IMR-90 (cell line): ENCODE data around the gene LRP6. TPM values are rescaled to one million over a fixed set of nuclear protein-coding genes. Genes with fewer than 3 reads are reported as not detected.

ENCODE experiments used
- ATAC-seq: fragments of 200-7000 bp; cut with Tn5 transposase; 2 replicates; pipeline ENCODE4 v1.9.1; 2020; ENCODE audit warnings: low read depth, mild to moderate bottlenecking, moderate library complexity
- BruUV-seq: library from RNA; stranded (reverse); fragments of 400-500 nt; replicated peaks from 2 replicates; lab custom pipeline; 2021; lab: Mats Ljungman, UMichigan
- CTCF ChIA-PET: fragments of 300-600 bp; formaldehyde crosslinking; extraction: SDS; loops from one replicate; lab custom pipeline; 2021; ENCODE audit warnings: antibody characterized with exemption; lab: Yijun Ruan, JAX
- POLR2A ChIA-PET: fragments of 300-600 bp; sonication (Branson Sonifier 250); formaldehyde crosslinking; loops from one replicate; lab custom pipeline; 2022; ENCODE audit warnings: antibody characterized with exemption; ENCODE audit not compliant: unreplicated experiment; lab: Charles Lee
- DNase-seq: peaks from one replicate; pipeline ENCODE4 v3.0.0; 2013
- H2AFZ ChIP-seq: replicated peaks from 2 replicates; pipeline ENCODE3; 2013; ENCODE audit warnings: low read length, mild to moderate bottlenecking; ENCODE audit not compliant: poor library complexity
- H2AK5ac ChIP-seq: 2 replicates; pipeline ENCODE4 v1.6.1; 2013; ENCODE audit warnings: low read depth, low read length, inconsistent platforms
- H2AK9ac ChIP-seq: replicated peaks from 2 replicates; pipeline ENCODE3; 2013; ENCODE audit warnings: mild to moderate bottlenecking, low read depth, low read length, moderate library complexity; ENCODE audit not compliant: poor library complexity
- H2BK120ac ChIP-seq: 2 replicates; pipeline ENCODE4 v1.6.1; 2013; ENCODE audit warnings: low read depth, low read length, inconsistent platforms
- H2BK15ac ChIP-seq: 3 replicates; pipeline ENCODE4 v1.6.1; 2013; ENCODE audit warnings: low read depth, low read length, inconsistent platforms
- H2BK20ac ChIP-seq: 2 replicates; pipeline ENCODE4 v1.6.1; 2013; ENCODE audit warnings: low read depth, mild to moderate bottlenecking, inconsistent platforms, low read length, moderate library complexity
- H2BK5ac ChIP-seq: 2 replicates; pipeline ENCODE4 v1.6.1; 2013; ENCODE audit warnings: mild to moderate bottlenecking, low read depth, low read length, inconsistent platforms; ENCODE audit not compliant: poor library complexity, severe bottlenecking
- H3K14ac ChIP-seq: replicated peaks from 2 replicates; pipeline ENCODE4 v1.6.1; 2013; ENCODE audit warnings: low read depth, low read length, inconsistent platforms
- H3K18ac ChIP-seq: 2 replicates; pipeline ENCODE4 v1.6.1; 2013; ENCODE audit warnings: low read depth, low read length, control low read depth
- H3K23ac ChIP-seq: 2 replicates; pipeline ENCODE4 v1.6.1; 2013; ENCODE audit warnings: low read depth, low read length, inconsistent platforms
- H3K27ac ChIP-seq: 2 replicates; pipeline ENCODE4 v1.5.1; 2013; ENCODE audit warnings: mild to moderate bottlenecking, control low read depth, low read length; ENCODE audit not compliant: insufficient read depth
- H3K27me3 ChIP-seq: 2 replicates; pipeline ENCODE4 v1.6.1; 2013; ENCODE audit warnings: low read length; ENCODE audit not compliant: control insufficient read depth, insufficient read depth
- H3K36me3 ChIP-seq: 2 replicates; pipeline ENCODE4 v1.6.1; 2013; ENCODE audit warnings: low read length, mixed read lengths; ENCODE audit not compliant: control insufficient read depth, insufficient read depth
- H3K4ac ChIP-seq: 2 replicates; pipeline ENCODE4 v1.6.1; 2013; ENCODE audit warnings: low read depth, low read length, inconsistent platforms
- H3K4me1 ChIP-seq: 2 replicates; pipeline ENCODE4 v1.6.1; 2013; ENCODE audit warnings: low read length, mixed read lengths; ENCODE audit not compliant: control insufficient read depth, insufficient read depth
- H3K4me2 ChIP-seq: 2 replicates; pipeline ENCODE4 v1.6.1; 2013; ENCODE audit warnings: low read depth, mild to moderate bottlenecking, control low read depth, low read length, moderate library complexity
- H3K4me3 ChIP-seq: 2 replicates; pipeline ENCODE4 v1.5.1; 2013; ENCODE audit warnings: low read depth, mild to moderate bottlenecking, control low read depth, low read length, moderate library complexity; ENCODE audit not compliant: insufficient read depth
- H3K56ac ChIP-seq: 2 replicates; pipeline ENCODE4 v1.6.1; 2013; ENCODE audit warnings: low read length, inconsistent platforms; ENCODE audit not compliant: insufficient read depth; ENCODE audit errors: extremely low read depth
- H3K79me1 ChIP-seq, 2 experiments: 2 replicates each; pipeline ENCODE4 v1.6.1; 2013; ENCODE audit warnings: low read length in 2 of 2, inconsistent platforms in 1 of 2, low read depth in 1 of 2
- H3K9ac ChIP-seq: 2 replicates; pipeline ENCODE4 v1.6.1; 2013; ENCODE audit warnings: low read depth, low read length, control low read depth
- H3K9me1 ChIP-seq: 2 replicates; pipeline ENCODE4 v1.6.1; 2013; ENCODE audit warnings: low read length, inconsistent platforms; ENCODE audit not compliant: insufficient read depth
- H3K9me3 ChIP-seq: 2 replicates; pipeline ENCODE4 v1.6.1; 2013; ENCODE audit warnings: low read length; ENCODE audit not compliant: control insufficient read depth, insufficient read depth
- H4K20me1 ChIP-seq: 2 replicates; pipeline ENCODE4 v1.6.1; 2013; ENCODE audit warnings: low read length, inconsistent platforms; ENCODE audit not compliant: insufficient read depth
- H4K5ac ChIP-seq: 2 replicates; pipeline ENCODE4 v1.6.1; 2013; ENCODE audit warnings: mild to moderate bottlenecking, low read depth, low read length, control low read depth
- H4K8ac ChIP-seq, 2 experiments: 2 replicates each; pipeline ENCODE4 v1.6.1; 2013; ENCODE audit warnings: low read depth in 2 of 2, low read length in 2 of 2, control low read depth in 1 of 2, inconsistent platforms in 1 of 2
- H4K91ac ChIP-seq: 2 replicates; pipeline ENCODE4 v1.6.1; 2013; ENCODE audit warnings: low read depth, low read length, inconsistent platforms; ENCODE audit not compliant: insufficient read depth
- BHLHE40 ChIP-seq: fragments of 150-350 bp; IDR thresholded peaks from 2 replicates; pipeline ENCODE4 v1.6.1; 2016; ENCODE audit warnings: mild to moderate bottlenecking, low read depth, low read length
- CEBPB ChIP-seq: IDR thresholded peaks from 2 replicates; pipeline ENCODE4 v1.6.1; 2012; ENCODE audit warnings: low read depth, low read length, improper control_type of control experiment
- CHD1 ChIP-seq: IDR thresholded peaks from 2 replicates; pipeline ENCODE4 v1.6.1; 2012; ENCODE audit warnings: low read depth, low read length, improper control_type of control experiment
- CTCF ChIP-seq: conservative IDR thresholded peaks from 2 replicates; pipeline ENCODE4 v1.5.1; 2012; ENCODE audit warnings: mild to moderate bottlenecking, low read depth, low read length, improper control_type of control experiment
- MAZ ChIP-seq: IDR thresholded peaks from 2 replicates; pipeline ENCODE4 v1.6.1; 2012; ENCODE audit warnings: low read depth, mild to moderate bottlenecking, low read length, improper control_type of control experiment, moderate library complexity, borderline replicate concordance
- MXI1 ChIP-seq: IDR thresholded peaks from 2 replicates; pipeline ENCODE4 v1.6.1; 2012; ENCODE audit warnings: low read depth, mild to moderate bottlenecking, low read length, moderate library complexity, borderline replicate concordance
- NFE2L2 ChIP-seq: fragments of 150-350 bp; IDR thresholded peaks from 2 replicates; pipeline ENCODE4 v1.6.1; 2016; ENCODE audit warnings: low read depth, mild to moderate bottlenecking, low read length
- POLR2A ChIP-seq: IDR thresholded peaks from 2 replicates; pipeline ENCODE4 v1.6.1; 2012; ENCODE audit warnings: mild to moderate bottlenecking, low read depth, low read length
- RAD21 ChIP-seq: IDR thresholded peaks from 2 replicates; pipeline ENCODE4 v1.6.1; 2012; ENCODE audit warnings: low read length, improper control_type of control experiment
- RCOR1 ChIP-seq: IDR thresholded peaks from 2 replicates; pipeline ENCODE4 v1.6.1; 2012; ENCODE audit warnings: mild to moderate bottlenecking, low read length, improper control_type of control experiment; ENCODE audit not compliant: insufficient replicate concordance
- RFX5 ChIP-seq: IDR thresholded peaks from 2 replicates; pipeline ENCODE4 v1.8.0; 2012; ENCODE audit warnings: low read depth, mild to moderate bottlenecking, low read length, moderate library complexity
- SMC3 ChIP-seq: fragments of 150-350 bp; IDR thresholded peaks from 2 replicates; pipeline ENCODE4 v1.6.1; 2016; ENCODE audit warnings: low read depth, mild to moderate bottlenecking, antibody characterized with exemption, low read length, moderate library complexity
- USF2 ChIP-seq: fragments of 150-350 bp; IDR thresholded peaks from 2 replicates; pipeline ENCODE4 v1.6.1; 2017; ENCODE audit warnings: mild to moderate bottlenecking, antibody characterized with exemption, low read length, low read depth
- WGBS, 2 experiments: methylation state at CpG; one replicate each; pipeline versions ENCODE4 v1.1.5 to v1.1.7; 2013; ENCODE audit warnings: missing lambda C conversion rate in 2 of 2; ENCODE audit not compliant: insufficient read length in 1 of 2; ENCODE audit errors: extremely low coverage in 2 of 2; 5-methylcytosine and 5-hydroxymethylcytosine counted together
- dilution Hi-C: fragments of 300-500 bp; cut with HindIII; formaldehyde crosslinking; loops from one replicate; pipeline ENCODE4 v1.14.3; 2018; ENCODE audit warnings: low sequenced_read_pairs; ENCODE audit not compliant: unreplicated experiment
- in situ Hi-C: fragments of 300-500 bp; cut with MboI; formaldehyde crosslinking; loops from 3 replicates; pipeline ENCODE4 v1.14.3; 2019; ENCODE audit warnings: low sequenced_read_pairs, inconsistent platforms, mixed read lengths
- intact Hi-C: fragments of 100-400 bp; cut with micrococcal nuclease; formaldehyde crosslinking; loops from 2 replicates; pipeline ENCODE4 v1.10.0; 2022
- polyA plus RNA-seq, 3 experiments: library from polyadenylated mRNA; depleted of rRNA; stranded (reverse); fragments of >200 nt; gene quantifications; 2 replicates each; pipeline ENCODE4 v1.2.3, GENCODE V29; 2012; ENCODE audit warnings: low replicate concordance in 1 of 3
- total RNA-seq: library from RNA; depleted of rRNA; stranded (reverse); fragments of >200 nt; gene quantifications from 2 replicates; pipeline ENCODE4 v1.2.3, GENCODE V29; 2012
- TF ChIP-seq, protein P1 (sequence below): fragments of 150-350 bp; IDR thresholded peaks from 2 replicates; pipeline ENCODE4 v1.6.1; 2016; ENCODE audit warnings: low read depth, mild to moderate bottlenecking, low read length, moderate library complexity, borderline replicate concordance

Gene LRP6
- total and polyA plus RNA-seq, 2 of the 4 experiments (the other 2 are of a cell fraction): 14.2 to 32.1 TPM

DNA sequence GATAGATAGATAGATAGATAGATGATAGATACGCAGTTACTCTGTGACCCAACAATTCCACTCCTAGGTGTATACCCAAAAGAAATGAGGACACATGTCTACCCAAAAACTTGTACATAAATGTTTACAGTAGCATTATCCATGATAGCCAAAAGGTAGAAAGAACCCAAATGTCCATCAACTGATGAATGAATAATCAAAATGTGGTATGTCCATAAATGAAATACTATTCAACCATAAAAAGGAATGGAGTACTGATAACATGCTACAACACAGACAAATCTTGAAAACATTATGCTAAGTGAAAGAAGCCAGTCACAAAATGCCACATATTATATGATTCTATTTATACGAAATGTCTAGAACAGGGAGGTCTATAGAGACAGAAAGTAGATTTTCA is 36.1 kb upstream of the LRP6 start:
- H3K9me1 ChIP-seq: no peaks in the 10 kb centered on the region
- H4K20me1 ChIP-seq: no peaks in the 10 kb centered on the region
- H2AK5ac ChIP-seq: no peak overlapping the region
- H3K9me3 ChIP-seq: no peaks in the 10 kb centered on the region
- no peak overlapping the region for H2AFZ ChIP-seq
- no peaks in the 10 kb centered on the region; the same call in 1 of the 2 replicates for H3K27me3 ChIP-seq
- H3K56ac ChIP-seq: no peak overlapping the region
- no peak overlapping the region for H3K23ac ChIP-seq
- H2BK5ac ChIP-seq: no peak overlapping the region
- no CpG with 5 or more reads among the region's 2 CpGs for WGBS, 2 experiments
- CTCF ChIA-PET: interaction anchor here (1.0 kb wide), 1 partner anchor 25 kb away, joined by 3 read pairs; no protein-coding TSS in a partner anchor
- H3K4me3 ChIP-seq: no peak overlapping the region
- H3K9ac ChIP-seq: no peak overlapping the region
- H3K4me2 ChIP-seq: no peak overlapping the region
- H4K91ac ChIP-seq: no peak overlapping the region
- dilution Hi-C loops (no loop called here), intact Hi-C loops (no loop called here), in situ Hi-C loops (no loop called here)
- DNase-seq (no peak), ATAC-seq (no peak)
- H4K8ac ChIP-seq: no peak overlapping the region
- no peaks in the 10 kb centered on the region for H3K36me3 ChIP-seq
- POLR2A ChIA-PET: no interaction called here
- no peak overlapping the region for H2AK9ac ChIP-seq
- H3K14ac ChIP-seq: no peak overlapping the region
- H2BK15ac ChIP-seq: no peak overlapping the region
- no peaks in the 10 kb centered on the region for H3K79me1 ChIP-seq
- no TSS peak for BruUV-seq
- no peak overlapping the region for H3K18ac ChIP-seq
- H2BK120ac ChIP-seq: no peak overlapping the region
- H3K27ac ChIP-seq: no peak overlapping the region
- no peak overlapping the region for H2BK20ac ChIP-seq
- H3K4me1 ChIP-seq: no peaks in the 10 kb centered on the region
- H4K5ac ChIP-seq: no peak overlapping the region
- no peak overlapping the region for H3K4ac ChIP-seq
- TF ChIP-seq MXI1: no peak
- TF ChIP-seq RAD21: no peak
- TF ChIP-seq RCOR1: no peak
- TF ChIP-seq, protein P1, sequence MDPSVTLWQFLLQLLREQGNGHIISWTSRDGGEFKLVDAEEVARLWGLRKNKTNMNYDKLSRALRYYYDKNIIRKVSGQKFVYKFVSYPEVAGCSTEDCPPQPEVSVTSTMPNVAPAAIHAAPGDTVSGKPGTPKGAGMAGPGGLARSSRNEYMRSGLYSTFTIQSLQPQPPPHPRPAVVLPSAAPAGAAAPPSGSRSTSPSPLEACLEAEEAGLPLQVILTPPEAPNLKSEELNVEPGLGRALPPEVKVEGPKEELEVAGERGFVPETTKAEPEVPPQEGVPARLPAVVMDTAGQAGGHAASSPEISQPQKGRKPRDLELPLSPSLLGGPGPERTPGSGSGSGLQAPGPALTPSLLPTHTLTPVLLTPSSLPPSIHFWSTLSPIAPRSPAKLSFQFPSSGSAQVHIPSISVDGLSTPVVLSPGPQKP: no peak
- TF ChIP-seq CEBPB: no peak
- TF ChIP-seq MAZ: no peak
- no peak for TF ChIP-seq CHD1
- TF ChIP-seq POLR2A: no peak
- no peak for TF ChIP-seq CTCF
- TF ChIP-seq RFX5: no peak
- no peak for TF ChIP-seq BHLHE40
- no peak for TF ChIP-seq SMC3
- TF ChIP-seq USF2: no peak
- TF ChIP-seq NFE2L2: no peak
